Dendritic cell treated with granulocyte-macrophage colony-stimulating factor and Interleukin-4, amounts not matched to agents 40 ng/mL and 50 ng/mL, for 4 days (primary cell): ENCODE measurements around the gene VEPH1.
"Not testable (repeated sequence)": the region's sequence is repeated elsewhere in the genome, so short reads cannot be mapped to it uniquely, and the experiment has no call there.

ENCODE experiments used
- H3K27ac Mint-ChIP-seq: one replicate; pipeline ENCODE4 v1.8.0; 2022; ENCODE audit warnings: mild to moderate bottlenecking, mixed read lengths
- H3K27me3 Mint-ChIP-seq: one replicate; pipeline ENCODE4 v1.8.0; 2022; ENCODE audit warnings: mild to moderate bottlenecking, mixed read lengths
- H3K36me3 Mint-ChIP-seq: one replicate; pipeline ENCODE4 v1.8.0; 2022; ENCODE audit warnings: low read depth, mixed read lengths
- H3K4me1 Mint-ChIP-seq: one replicate; pipeline ENCODE4 v1.8.0; 2022; ENCODE audit warnings: low read depth, mixed read lengths
- H3K4me3 Mint-ChIP-seq: one replicate; pipeline ENCODE4 v1.8.0; 2022; ENCODE audit warnings: mild to moderate bottlenecking, moderate library complexity, mixed read lengths
- H3K9me3 Mint-ChIP-seq: one replicate; pipeline ENCODE4 v1.8.0; 2022; ENCODE audit warnings: mixed read lengths
- intact Hi-C: fragments of 100-400 bp; cut with micrococcal nuclease; formaldehyde crosslinking; loops from one replicate; pipeline ENCODE4 v1.15.0; 2022

Gene VEPH1

DNA sequence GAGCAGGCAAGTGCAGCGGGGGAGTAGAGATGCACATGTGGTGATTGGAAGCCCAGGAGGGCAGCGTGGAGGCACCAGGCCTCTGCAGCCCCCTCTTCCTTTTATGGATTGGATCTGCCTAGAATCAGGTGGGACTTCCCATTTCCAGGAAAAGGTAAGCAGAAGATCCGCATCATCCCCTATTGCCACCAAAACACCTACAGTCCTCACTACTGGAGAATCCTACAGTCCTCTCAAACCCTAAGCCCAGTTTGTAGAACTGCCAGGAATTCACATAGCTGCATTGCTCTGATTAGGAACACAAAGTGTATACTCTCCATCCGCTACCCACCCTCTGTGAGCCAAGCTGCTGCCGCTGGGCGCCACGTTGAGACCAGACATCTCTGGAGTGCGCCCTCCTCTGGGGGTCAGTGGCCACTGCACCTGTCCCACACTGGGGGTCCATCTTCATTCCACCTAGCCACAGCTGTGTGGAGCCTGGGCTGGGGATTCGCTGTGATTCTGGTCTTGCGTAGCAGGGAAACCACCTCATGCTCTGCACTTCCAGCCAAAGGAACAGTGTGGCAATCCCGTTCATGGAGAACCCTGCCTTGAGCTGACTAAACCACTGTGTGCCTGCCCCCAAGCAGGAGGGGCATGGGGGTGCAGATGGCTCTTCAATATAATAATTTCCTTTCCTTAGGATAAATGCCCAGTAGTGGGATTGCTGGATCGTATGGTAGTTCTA is 155.5 kb downstream of the VEPH1 start:
- Mint-ChIP-seq H3K4me3 (no peak overlapping the region), H3K4me1 (no peaks in the 10 kb centered on the region), H3K9me3 (no peaks in the 10 kb centered on the region), H3K27me3 (no peaks in the 10 kb centered on the region), H3K27ac (no peak overlapping the region), H3K36me3 (no peaks in the 10 kb centered on the region)
- intact Hi-C loops: no loop called here

DNA sequence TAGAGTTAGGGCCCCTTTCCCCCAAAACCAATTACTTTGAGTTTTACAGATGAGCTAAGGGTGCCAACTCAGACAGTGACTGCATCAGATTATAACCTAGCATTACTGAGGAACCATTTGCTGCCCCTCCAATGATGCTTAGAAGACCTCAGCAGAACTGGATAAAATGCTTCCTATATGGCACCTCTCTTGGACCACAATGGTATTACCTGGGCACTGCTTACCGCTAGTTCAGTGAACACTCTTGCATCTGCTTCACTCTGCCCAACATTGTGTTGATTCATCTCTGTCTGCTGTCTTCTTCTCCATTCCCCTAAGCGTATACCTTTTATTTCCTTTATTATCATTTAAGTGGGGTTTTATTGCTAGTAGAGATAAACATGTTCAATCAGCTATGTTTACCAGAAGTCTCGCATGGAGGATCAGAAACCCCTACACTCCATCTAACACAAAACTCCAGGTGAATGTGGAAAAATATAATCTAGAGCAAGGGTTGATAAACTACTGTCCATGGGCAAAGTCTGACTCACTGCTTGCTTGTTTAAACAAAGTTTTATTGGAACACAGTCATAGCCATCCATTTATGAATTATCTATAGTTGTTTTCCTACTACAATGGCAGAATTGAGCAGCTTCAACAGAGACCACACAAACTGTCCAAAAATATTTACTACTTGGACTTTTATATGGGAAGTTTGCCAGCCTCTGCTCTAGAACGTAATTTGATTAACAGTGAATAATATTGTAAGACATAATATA is 166.8 kb downstream of the VEPH1 start:
- Mint-ChIP-seq H3K9me3 (no peaks in the 10 kb centered on the region), H3K4me1 (no peaks in the 10 kb centered on the region), H3K36me3 (no peaks in the 10 kb centered on the region), H3K27me3 (no peaks in the 10 kb centered on the region), H3K27ac (no peak overlapping the region), H3K4me3 (no peak overlapping the region)
- intact Hi-C loops: no loop called here

DNA sequence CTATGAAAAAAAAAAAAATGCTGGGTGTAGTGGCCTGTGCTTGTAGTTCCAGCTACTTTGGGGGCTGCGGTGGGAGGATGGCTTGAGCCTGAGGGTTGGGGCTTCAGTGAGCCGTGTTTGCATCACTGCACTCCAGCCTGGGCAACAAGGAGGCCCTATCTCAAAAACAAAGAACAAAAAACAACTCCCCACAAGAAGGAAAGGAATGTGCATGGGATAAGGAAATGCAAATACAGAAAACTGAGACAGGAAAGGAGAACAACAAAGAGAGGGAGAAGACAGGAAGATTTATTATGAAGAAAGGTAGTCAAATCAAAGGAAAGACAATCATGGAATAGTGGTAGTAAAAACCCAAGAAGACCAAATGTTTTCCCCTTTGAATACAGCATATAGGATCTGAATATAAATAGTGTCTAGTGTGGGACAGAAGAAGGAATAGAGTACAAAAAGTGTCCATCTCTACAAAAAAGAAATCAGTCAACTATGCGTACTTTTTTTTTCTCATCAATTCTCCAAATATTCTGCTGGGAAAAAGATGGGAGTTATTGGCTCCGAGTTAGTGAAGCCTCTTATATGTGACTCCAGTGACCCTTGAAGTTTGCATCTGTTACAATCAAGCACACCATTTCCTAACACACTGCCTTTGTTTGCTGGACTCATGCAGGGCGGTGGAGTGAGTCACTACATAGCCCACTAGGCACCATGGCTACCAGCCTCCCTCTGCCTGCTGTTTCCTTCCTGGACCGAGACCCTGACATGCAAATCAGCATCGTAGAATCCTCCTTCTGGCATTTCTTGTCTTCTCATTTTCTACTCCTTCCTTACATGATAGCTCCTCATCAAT is 167.8 kb downstream of the VEPH1 start:
- no peak overlapping the region for H3K27ac Mint-ChIP-seq
- no peaks in the 10 kb centered on the region for H3K9me3 Mint-ChIP-seq
- H3K4me1 Mint-ChIP-seq: no peaks in the 10 kb centered on the region
- no peaks in the 10 kb centered on the region for H3K27me3 Mint-ChIP-seq
- intact Hi-C loops: no loop called here
- no peak overlapping the region for H3K4me3 Mint-ChIP-seq
- no peaks in the 10 kb centered on the region for H3K36me3 Mint-ChIP-seq

DNA sequence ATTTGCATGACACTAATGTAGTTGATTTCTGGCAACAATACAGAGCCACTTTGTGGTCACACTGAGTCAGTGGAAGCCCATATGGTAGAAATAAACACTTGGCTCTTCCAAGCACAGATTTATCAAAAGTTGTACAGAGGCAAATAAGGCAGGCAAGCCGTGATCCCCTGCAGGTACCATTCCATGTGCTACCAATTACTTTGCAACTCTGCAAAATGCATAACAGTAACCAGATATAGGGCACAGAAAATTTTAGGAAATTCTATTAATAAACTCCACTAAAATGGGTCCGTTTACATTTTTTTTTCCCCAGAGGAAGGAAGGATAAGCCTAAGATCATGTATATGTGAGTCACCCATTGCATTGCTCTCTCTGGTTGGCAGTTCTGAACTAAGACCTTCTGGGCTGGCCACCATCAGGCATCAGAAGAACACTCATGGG is 169.6 kb downstream of the VEPH1 start:
- Mint-ChIP-seq H3K36me3 (no peaks in the 10 kb centered on the region), H3K27me3 (no peaks in the 10 kb centered on the region), H3K4me1 (no peaks in the 10 kb centered on the region), H3K27ac (no peak overlapping the region), H3K4me3 (no peak overlapping the region), H3K9me3 (no peaks in the 10 kb centered on the region)
- intact Hi-C loops: no loop called here

DNA sequence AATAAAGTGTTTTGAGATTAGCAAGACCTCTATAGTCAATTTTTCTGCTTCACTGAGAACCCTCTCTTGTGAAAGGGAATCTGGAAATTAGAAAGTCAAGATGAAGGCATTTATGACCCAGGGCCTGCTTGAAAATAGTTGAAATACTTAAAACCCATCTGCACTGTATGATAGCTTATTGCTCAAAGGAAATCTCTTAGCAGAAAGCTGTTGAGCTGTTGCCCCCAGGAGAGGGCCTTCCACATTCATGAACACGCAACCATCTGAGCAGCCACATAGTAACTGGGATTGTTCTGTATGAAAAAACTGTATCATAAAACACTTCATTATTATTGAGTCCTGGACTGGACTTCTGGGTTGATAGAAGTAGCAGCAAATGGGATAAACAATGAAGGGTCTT is 173.0 kb downstream of the VEPH1 start:
- H3K4me3 Mint-ChIP-seq: no peak overlapping the region
- H3K36me3 Mint-ChIP-seq: no peaks in the 10 kb centered on the region
- H3K27me3 Mint-ChIP-seq: no peaks in the 10 kb centered on the region
- no peaks in the 10 kb centered on the region for H3K4me1 Mint-ChIP-seq
- intact Hi-C loops: no loop called here
- no peak overlapping the region for H3K27ac Mint-ChIP-seq
- no peaks in the 10 kb centered on the region for H3K9me3 Mint-ChIP-seq

DNA sequence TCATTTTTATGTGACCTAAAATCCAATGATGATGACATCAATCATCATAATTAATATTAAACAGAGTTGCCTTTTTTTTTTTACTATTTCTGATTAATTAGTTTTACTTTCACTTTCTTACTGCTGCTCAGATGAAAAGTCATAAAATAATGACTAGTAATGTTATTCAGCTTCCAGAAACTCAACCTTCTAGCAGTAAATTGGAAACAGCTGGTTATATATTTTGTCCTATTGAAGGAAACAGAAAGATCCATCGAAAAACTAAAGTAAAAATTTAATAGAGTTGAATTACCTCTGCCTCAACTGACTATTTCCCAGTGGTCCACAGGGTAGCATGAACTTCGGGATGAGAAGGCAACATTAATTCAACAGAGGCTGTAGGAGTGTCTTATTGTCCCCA is 173.7 kb downstream of the VEPH1 start:
- no peak overlapping the region for H3K4me3 Mint-ChIP-seq
- no peaks in the 10 kb centered on the region for H3K36me3 Mint-ChIP-seq
- H3K27me3 Mint-ChIP-seq: no peaks in the 10 kb centered on the region
- H3K4me1 Mint-ChIP-seq: no peaks in the 10 kb centered on the region
- no peaks in the 10 kb centered on the region for H3K9me3 Mint-ChIP-seq
- H3K27ac Mint-ChIP-seq: no peak overlapping the region
- intact Hi-C loops: no loop called here

DNA sequence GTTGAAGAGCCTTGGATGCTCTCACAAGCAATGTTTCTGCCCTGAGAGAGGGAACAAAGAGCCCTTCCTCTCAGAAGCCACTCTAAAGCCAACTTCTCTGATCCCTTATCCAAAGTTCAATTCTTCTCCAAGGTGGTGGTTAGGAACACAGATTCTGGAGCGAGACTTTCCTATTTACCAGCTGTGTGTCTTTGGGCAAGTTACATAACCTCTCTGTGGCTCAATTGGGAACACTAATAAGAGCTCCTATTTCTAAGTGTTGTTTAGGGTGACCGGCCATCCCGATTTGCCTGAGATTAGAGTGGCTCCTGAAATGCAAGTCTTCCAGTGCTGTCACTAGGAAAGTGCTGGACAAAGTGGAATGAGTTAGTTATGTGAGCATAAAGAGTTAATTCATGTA is 175.4 kb downstream of the VEPH1 start:
- Mint-ChIP-seq H3K9me3 (no peaks in the 10 kb centered on the region), H3K36me3 (no peaks in the 10 kb centered on the region), H3K4me3 (no peak overlapping the region), H3K27ac (no peak overlapping the region), H3K27me3 (no peaks in the 10 kb centered on the region), H3K4me1 (no peaks in the 10 kb centered on the region)
- intact Hi-C loops: no loop called here

DNA sequence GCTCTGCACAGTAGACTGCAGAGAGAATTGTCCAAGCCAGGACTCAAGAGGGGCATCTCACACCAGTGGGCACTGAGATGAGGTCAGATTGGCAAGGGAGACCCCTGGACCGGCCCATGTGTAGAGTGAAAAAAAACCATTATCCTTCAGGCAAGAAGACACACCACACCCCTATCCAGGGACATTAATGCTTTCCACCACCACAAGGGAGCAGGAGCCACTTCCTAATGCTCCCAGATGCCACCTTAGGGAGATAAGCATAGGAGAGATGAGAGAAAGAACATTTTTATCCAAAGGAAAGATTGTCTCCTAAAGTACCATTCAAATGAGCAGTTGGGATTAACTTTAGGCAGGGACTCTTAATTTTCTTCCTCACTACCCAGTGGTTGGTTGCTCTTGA is 176.2 kb downstream of the VEPH1 start:
- intact Hi-C loops: no loop called here
- H3K27ac Mint-ChIP-seq: no peak overlapping the region
- no peaks in the 10 kb centered on the region for H3K4me1 Mint-ChIP-seq
- H3K36me3 Mint-ChIP-seq: no peaks in the 10 kb centered on the region
- H3K4me3 Mint-ChIP-seq: no peak overlapping the region
- no peaks in the 10 kb centered on the region for H3K27me3 Mint-ChIP-seq
- H3K9me3 Mint-ChIP-seq: no peaks in the 10 kb centered on the region

DNA sequence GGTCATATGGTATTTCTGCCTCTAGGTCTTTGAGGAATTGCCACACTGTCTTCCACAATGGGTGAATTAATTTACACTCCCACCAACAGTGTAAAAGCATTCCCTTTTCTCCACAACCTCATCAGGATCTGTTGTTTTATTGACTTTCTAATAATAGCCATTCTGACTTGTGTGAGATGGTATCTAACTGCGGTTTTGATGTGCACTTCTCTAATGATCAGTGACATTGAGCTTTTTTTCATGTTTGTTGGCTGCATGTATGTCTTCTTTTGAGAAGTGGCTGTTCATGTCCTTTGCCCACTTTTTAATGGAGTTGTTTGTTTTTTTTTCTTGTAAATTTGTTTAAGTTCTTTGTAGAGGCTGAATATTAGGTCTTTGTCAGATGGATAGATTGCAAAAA is 178.3 kb downstream of the VEPH1 start:
- H3K27me3 Mint-ChIP-seq, H3K4me1 Mint-ChIP-seq, H3K27ac Mint-ChIP-seq, H3K4me3 Mint-ChIP-seq, H3K36me3 Mint-ChIP-seq, H3K9me3 Mint-ChIP-seq, intact Hi-C loops: not testable (repeated sequence)

DNA sequence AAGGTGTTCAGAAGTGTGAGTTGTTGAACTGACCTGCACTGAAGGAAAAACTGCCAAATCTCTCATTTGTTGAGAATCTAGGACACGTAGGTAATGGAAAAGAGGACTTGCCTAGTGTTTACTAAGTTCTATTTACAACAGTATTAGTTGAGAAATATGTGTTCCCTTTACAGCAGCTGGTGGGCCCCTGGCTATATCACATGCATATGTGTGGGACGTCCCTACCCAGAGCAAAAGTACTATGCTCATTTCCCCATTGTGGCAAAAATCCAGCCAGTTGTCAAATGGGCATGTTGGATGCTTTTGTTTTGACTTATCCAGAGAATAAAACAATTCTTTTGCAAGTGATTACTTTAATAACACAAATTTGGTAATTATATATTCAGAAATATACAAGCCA is 179.9 kb downstream of the VEPH1 start:
- Mint-ChIP-seq H3K36me3 (no peaks in the 10 kb centered on the region), H3K4me1 (no peaks in the 10 kb centered on the region), H3K9me3 (no peaks in the 10 kb centered on the region), H3K27ac (no peak overlapping the region), H3K27me3 (no peaks in the 10 kb centered on the region), H3K4me3 (no peak overlapping the region)
- intact Hi-C loops: no loop called here

DNA sequence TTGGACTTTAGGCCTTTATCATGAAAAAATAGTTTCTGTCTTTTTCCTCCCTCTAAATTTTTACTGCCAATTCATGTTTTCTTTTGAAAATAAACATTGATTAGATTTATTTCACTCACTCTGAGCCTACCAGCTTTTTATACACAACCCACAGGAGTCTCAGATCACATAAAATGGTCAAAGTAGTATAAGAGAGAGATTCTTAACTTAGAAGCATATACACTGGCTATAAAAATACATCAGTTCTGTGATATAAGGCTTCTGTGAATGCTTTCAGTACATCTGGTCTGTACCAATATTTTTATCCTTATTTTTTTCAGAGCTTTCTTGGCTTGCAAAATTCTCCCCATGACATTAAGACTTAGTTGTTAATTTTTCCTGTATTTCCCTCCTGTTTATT is 183.5 kb downstream of the VEPH1 start:
- Mint-ChIP-seq H3K9me3 (no peaks in the 10 kb centered on the region), H3K27ac (no peak overlapping the region), H3K36me3 (no peaks in the 10 kb centered on the region), H3K4me3 (no peak overlapping the region), H3K27me3 (no peaks in the 10 kb centered on the region), H3K4me1 (no peaks in the 10 kb centered on the region)
- intact Hi-C loops: no loop called here

DNA sequence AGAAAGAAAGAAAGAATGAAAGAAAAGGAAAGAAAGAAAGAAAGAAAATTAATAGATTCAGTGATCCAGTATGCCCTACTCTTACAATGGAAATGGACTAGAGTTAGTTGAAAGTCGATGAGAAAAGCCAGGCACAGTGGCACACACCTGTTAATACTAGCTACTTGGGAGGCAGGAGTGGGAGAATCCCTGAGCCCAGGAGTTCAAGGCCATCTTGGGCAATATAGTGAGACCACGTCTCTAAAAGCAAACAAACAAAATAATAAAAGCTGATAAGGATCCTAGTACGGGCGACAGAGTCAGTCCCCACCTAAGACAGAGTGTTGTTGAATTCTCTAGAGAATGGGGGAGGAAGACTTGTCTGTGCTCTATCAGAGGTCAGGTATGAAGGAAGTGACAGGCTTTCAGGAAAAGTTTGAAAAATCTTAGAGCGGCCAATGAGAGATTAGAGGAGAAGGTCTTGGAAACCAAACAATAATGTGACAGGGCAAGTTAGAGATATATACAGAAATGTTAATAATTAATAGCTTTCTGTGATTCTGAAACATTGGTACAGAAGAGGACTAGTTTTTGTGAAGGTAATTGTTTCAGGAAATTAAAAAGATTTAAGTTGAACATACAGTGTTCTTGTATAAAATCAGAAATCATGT is 184.5 kb downstream of the VEPH1 start:
- intact Hi-C loops: no loop called here
- H3K27ac Mint-ChIP-seq: no peak overlapping the region

DNA sequence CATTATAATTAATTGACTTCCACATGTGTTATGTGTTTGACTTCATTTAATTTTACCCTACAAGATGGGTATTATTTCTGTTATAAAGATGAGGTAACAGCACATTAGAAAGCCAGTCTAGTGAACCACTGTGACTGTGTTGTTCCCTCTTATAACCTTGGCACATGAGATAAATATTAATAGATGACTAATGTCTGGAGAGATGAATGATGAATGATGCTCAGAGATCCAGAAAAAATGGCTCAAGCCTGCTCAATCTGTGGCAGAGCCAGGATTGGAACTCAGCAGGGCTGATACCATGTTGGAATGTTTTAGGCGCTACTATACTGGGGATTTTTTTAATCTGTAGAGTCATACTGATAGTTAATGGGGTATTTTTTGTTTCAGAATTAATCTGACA is 185.3 kb downstream of the VEPH1 start:
- Mint-ChIP-seq H3K36me3 (no peaks in the 10 kb centered on the region), H3K9me3 (no peaks in the 10 kb centered on the region), H3K4me1 (no peaks in the 10 kb centered on the region), H3K4me3 (no peak overlapping the region), H3K27ac (no peak overlapping the region), H3K27me3 (no peaks in the 10 kb centered on the region)
- intact Hi-C loops: no loop called here

More for the DNA sequence above, 184.5 kb downstream of the VEPH1 start:
- H3K4me1 Mint-ChIP-seq: no peaks in the 10 kb centered on the region
- no peaks in the 10 kb centered on the region for H3K36me3 Mint-ChIP-seq
- no peaks in the 10 kb centered on the region for H3K9me3 Mint-ChIP-seq
- no peak overlapping the region for H3K4me3 Mint-ChIP-seq
- no peaks in the 10 kb centered on the region for H3K27me3 Mint-ChIP-seq

DNA sequence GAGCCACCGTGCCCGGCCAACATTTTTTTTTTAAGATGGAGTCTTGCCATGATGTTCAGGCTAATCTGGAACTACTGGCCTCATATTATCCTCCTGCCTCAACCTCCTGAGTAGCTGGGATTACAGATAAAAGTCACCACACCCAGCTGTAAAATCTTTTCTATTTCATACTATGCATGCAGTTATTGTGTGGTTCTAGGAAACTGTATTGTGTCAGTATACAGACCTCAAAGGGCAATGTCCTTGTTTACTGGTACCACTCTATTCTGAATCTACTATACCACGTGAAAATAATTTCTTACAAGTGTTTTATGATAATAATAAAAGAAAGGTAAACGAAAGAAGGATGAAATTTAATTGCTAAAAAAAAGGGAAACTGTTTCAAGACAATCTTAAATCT is 190.0 kb downstream of the VEPH1 start:
- no peaks in the 10 kb centered on the region for H3K4me1 Mint-ChIP-seq
- no peaks in the 10 kb centered on the region for H3K9me3 Mint-ChIP-seq
- no peak overlapping the region for H3K27ac Mint-ChIP-seq
- no peak overlapping the region for H3K4me3 Mint-ChIP-seq
- H3K36me3 Mint-ChIP-seq: no peaks in the 10 kb centered on the region
- H3K27me3 Mint-ChIP-seq: no peaks in the 10 kb centered on the region
- intact Hi-C loops: no loop called here
